B cell (primary cell): ENCODE data around the gene PTPRG.

Experiments used
- CTCF ChIP-seq: fragments of 200-600 bp; IDR thresholded peaks from one replicate; pipeline ENCODE4 v1.8.0; 2022; ENCODE audit warnings: antibody characterized with exemption, mild to moderate bottlenecking
- EZH2 ChIP-seq: IDR thresholded peaks from 2 replicates; pipeline ENCODE4 v1.6.1; 2012; ENCODE audit warnings: borderline replicate concordance, low read depth, mild to moderate bottlenecking, moderate library complexity, low read length; ENCODE audit not compliant: insufficient read depth, poor library complexity, severe bottlenecking

GRCh38 chr3:61681636-61682035, 120.3 kb downstream of the PTPRG start:
- no peak for TF ChIP-seq CTCF
- no peak for TF ChIP-seq EZH2
